ENCODE measurements around the gene KCNH5. TPM values are rescaled to one million over a fixed set of nuclear protein-coding genes. Genes with fewer than 3 reads are reported as not detected.

The KCNH5 gene, protein sequence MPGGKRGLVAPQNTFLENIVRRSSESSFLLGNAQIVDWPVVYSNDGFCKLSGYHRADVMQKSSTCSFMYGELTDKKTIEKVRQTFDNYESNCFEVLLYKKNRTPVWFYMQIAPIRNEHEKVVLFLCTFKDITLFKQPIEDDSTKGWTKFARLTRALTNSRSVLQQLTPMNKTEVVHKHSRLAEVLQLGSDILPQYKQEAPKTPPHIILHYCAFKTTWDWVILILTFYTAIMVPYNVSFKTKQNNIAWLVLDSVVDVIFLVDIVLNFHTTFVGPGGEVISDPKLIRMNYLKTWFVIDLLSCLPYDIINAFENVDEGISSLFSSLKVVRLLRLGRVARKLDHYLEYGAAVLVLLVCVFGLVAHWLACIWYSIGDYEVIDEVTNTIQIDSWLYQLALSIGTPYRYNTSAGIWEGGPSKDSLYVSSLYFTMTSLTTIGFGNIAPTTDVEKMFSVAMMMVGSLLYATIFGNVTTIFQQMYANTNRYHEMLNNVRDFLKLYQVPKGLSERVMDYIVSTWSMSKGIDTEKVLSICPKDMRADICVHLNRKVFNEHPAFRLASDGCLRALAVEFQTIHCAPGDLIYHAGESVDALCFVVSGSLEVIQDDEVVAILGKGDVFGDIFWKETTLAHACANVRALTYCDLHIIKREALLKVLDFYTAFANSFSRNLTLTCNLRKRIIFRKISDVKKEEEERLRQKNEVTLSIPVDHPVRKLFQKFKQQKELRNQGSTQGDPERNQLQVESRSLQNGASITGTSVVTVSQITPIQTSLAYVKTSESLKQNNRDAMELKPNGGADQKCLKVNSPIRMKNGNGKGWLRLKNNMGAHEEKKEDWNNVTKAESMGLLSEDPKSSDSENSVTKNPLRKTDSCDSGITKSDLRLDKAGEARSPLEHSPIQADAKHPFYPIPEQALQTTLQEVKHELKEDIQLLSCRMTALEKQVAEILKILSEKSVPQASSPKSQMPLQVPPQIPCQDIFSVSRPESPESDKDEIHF
- total RNA-seq (2014; rRNA removed; shearing (Covaris generic)), result 0.38 TPM in 1 of 2 replicates, not detected in the other

DNA sequence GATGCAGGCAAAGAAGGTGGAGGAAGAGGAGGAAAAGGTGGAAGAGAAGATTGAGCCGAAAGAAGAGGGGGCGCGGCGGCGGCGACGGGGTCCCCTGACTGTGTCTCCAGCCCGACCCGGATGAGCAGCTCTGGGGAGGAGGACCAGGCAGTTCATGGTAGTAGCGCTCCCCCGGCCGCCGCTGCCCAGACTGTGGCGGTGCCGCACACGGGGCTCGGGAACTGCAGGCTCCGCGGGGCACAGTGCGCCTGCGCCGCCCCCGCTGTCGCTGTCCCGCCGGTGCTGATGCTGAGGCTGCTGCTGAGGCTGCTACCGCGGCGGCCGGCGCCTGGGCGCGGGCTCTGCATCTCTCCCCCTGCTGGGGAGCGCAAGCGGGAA is at the start of gene KCNH5:
Gene KCNH5 (minus strand): TSS at position 225 of the 378 bp plus-strand sequence. CDS start 272 bp downstream, outside the sequence.
- no peak for DNase-seq (ENCODE audit: low spot score)

- DNase-seq (ENCODE audit: low spot score), result no peak
Measured at GRCh38 chr14:63091394-63091996, 46.2 kb upstream of the KCNH5 start.

- no peak for DNase-seq (ENCODE audit: low spot score)
Measured at GRCh38 chr14:63088865-63089264, 43.6 kb upstream of the KCNH5 start.

DNA sequence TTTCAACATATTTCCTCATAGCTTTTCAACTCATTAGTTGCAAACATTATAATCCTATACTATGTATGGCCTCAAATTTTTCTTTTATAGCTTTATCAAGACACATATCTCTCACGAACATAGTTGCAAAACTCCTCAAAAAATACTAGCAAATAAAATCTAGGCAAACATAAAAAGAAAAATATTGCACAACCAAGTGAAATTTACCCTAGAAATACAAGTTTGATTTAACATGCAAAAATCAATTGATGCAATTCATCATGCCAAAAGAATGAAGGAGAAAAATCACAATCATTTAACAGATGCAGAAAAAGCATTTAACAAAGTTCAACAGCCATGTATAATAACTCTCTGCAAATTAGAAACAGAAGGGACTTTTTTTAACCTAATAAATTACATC is 33.3 kb upstream of the KCNH5 start:
- no peak for DNase-seq (ENCODE audit: low spot score)

DNA sequence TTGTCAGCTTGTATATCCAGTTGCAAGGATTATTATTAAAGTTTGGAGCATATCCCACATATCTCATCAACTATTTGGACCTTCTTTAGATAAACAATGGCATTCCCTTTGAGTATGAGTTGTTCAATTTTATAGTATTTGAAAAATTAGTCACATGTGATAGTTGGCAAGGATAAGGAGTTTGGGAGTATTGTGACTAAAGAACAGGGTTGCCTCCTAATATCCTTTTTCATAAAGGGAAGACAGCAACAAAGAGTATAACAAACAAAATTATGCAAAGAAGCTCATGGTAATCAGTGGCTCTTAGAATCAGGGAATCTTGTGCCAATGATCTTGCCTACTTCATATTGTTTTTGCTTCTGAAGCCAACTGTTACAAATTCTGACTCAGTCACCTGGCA is 31.2 kb upstream of the KCNH5 start:
- no peak for DNase-seq (ENCODE audit: low spot score)

DNA sequence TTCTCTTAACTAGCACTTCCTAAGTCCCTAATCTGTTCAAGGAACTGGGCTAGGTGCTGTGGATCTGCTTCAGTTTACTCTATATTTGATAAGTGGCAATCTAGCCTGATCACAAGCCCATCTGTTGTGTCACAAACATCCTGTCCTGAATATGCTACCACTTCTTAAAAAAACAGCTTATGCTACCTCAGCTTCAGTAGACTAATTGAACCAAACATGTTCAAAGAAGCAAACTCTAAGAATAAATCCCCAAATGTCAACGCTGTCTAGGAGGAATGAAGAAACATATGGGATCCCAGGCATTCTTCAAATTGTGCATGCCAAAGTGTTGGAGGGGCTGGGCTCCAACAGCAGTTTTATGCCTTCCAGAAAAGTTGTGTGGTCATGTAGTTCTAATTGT is 10.4 kb upstream of the KCNH5 start:
- DNase-seq (ENCODE audit: low spot score), result no peak

GRCh38 chr14:63051992-63052391 is 6.7 kb upstream of the KCNH5 start:
- no peak for DNase-seq (ENCODE audit: low spot score)

DNA sequence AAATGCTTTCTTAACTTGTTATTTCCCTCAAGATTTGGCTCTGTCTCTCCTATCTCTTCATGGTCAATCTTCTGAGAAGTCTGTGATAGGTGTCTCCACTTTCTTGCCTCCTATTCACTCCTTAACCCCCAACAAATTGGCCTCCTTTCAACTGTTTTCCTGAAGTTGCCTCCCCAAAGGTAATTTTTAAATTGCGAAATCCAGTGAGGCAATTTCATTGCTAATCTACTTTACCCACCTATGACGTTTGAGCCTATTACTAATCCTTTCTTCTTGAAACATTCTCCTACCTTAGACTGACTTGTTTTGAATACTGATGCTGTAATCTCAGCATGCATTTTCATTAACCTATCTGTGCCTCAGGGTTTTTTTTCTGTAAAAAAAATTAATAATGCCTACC is 6.0 kb upstream of the KCNH5 start:
- DNase-seq (ENCODE audit: low spot score), result no peak

GRCh38 chr14:63050694-63051093 is 5.4 kb upstream of the KCNH5 start:
- DNase-seq (ENCODE audit: low spot score), result no peak

- DNase-seq (ENCODE audit: low spot score), result no peak
Measured at GRCh38 chr14:63046339-63047268, 1.3 kb upstream of the KCNH5 start.

DNA sequence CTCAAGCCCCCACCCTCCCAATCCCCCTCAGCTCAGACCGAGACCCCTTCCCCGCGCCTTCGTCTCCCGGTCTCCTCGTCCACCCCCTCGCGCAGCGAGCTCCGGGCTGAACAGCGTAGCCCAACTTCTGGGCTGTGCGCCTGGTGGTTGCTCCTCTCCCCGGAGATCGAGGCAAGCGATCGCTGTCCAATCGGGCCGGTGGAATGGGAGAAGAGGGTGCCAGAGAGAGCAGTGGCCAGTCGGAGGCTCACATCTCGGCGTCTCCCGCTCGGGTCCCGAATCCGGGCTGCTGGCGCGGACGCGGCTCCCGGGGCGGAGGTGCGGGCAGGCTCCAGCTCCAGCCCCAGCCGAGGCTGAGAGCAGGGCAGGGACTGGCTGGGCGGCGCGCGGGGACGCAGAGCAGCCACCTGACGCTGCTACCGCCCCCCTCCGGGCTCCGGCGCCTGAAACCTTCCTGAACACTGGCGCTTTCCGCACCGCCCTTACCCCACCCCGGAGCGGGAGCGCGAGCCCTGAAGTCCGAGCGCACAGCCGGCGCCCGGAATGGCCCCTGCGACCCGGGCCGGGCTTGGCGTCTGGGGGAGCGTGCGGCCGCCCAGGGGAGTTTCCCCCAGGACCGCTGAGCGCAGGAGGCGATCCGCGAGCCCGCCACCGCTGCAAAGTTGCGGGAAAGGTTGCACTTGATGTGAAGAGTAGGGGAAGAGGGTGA is 508 bp upstream of the KCNH5 start:
- DNase-seq (ENCODE audit: low spot score), result no peak

- DNase-seq (ENCODE audit: low spot score), result peak; percentile 54
Measured at GRCh38 chr14:63039866-63040265, 5.4 kb downstream of the KCNH5 start.

DNA sequence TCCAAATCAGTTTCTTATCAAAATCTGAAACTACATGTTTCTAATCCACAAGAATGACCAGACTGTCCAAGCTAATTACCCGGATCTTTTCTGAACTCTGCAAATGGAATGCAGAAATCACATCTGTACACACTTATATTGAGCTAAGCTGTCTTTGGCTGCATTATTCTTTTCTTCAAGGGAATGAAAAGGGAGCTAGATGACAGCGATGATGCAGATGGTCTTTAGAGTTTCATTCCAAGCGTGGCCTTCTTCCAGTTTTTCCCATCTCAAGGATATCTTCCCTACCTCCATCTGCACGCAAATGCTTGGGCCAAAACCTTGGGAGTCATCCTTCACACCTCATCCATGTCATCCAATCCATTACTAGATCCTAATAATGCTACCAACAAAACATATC is 12.6 kb downstream of the KCNH5 start:
- DNase-seq (ENCODE audit: low spot score), result no peak

DNA sequence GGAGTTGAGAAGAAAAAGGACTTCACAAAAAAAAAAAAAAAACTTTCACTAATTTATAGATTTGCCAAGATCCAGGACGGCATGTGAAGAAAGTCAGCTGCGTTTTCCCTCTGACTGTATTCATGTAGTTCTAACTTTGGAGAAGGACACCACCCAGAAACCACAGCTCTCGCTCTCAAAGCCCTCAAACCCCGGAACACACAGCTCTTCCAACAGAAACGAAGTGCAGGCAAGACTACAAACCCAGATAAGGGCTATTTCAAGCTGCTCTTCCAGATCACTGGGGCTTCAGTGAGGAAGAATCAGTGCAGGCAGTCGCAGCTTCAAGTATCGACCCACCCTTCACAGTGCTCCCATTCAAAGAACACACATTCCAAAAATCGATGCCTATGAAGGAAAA is 13.2 kb downstream of the KCNH5 start:
- no peak for DNase-seq (ENCODE audit: low spot score)

GRCh38 chr14:63030113-63030512 is 15.1 kb downstream of the KCNH5 start:
- DNase-seq (ENCODE audit: low spot score), result no peak

DNA sequence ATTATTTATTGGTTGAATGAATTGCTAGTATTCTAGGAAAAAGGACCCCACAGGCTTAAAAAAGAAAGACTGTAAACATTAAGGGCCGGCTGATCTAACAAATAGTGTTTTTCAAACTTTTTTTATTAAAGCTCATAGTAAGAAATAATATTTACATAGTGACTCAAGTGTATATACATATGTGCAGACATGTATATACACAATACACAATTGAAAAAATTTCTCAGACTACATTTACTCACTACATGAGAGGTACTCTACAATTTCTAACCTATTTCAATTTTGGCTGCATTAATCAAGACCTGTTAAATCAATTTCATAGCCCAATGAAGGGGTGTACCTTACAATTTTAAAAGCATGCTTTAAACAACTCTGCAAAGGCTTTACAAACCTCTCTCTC is 17.5 kb downstream of the KCNH5 start:
- no peak for DNase-seq (ENCODE audit: low spot score)

GRCh38 chr14:63026491-63026890 is 18.8 kb downstream of the KCNH5 start:
- no peak for DNase-seq (ENCODE audit: low spot score)

GRCh38 chr14:63014621-63015020 is 30.6 kb downstream of the KCNH5 start:
- DNase-seq (ENCODE audit: low spot score), result no peak

GRCh38 chr14:63012171-63012570 is 33.1 kb downstream of the KCNH5 start:
- DNase-seq (ENCODE audit: low spot score), result no peak

DNA sequence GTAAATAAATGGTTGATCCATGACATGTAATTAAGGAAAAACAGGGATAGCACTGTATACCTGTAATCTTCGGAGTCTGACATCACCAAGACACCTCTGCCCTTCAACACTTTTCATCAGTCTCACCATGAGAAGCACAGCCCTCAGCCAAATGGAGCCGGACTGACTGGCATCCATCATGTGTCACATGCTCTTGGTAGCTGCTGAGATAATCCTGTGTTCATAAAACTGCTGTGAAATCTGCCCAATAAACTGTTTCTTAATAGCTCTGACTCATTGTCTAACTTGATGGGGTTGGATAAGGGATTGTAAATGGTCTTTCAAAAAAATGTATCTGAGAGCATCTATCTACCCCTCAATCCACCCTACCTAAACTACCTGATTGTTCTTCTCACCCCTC is 33.6 kb downstream of the KCNH5 start:
- DNase-seq (ENCODE audit: low spot score), result peak; percentile 19
